Measurements from ENCODE around the gene COBL. TPM values are rescaled to one million over a fixed set of nuclear protein-coding genes. Genes with fewer than 3 reads are reported as not detected.

COBL gene
- total and polyA plus RNA-seq, 2 of the 4 experiments (the other 2 are of a cell fraction): under 0.01 TPM; not detected in 1

DNA sequence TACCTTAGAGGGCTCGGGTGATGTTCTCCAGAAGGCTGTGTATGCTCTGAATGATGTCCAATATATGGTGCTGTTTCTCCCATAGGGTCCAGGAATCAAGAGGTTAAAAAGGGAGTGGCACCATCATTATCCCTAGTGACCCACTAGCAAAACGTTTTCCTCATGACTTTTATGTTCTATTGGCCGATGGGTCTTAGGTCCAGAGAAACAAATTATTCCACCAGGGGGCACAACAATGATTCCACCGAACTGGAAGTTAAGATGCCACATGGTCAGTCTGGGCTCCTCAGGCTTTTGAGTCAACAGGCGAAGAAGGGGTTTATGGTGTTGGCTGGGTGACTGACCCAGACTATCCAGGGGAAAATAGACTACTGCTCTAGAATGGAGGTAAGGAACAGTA, 256.1 kb downstream of the COBL start:
- H3K4me2 ChIP-seq (ENCODE audit: low read depth, low read length): no peak overlapping the region
- H3K9ac ChIP-seq (ENCODE audit: low read depth, low read length): no peak overlapping the region
- no peak overlapping the region for H3K23ac ChIP-seq (ENCODE audit: low read depth, low read length)
- ATAC-seq (ENCODE audit: low read depth) (no peak), DNase-seq (no peak)
- H4K8ac ChIP-seq (ENCODE audit: low read depth in 2 of 2, low read length in 2 of 2): no peak overlapping the region
- BruUV-seq (replicated peaks): no TSS peak
- POLR2A ChIA-PET (ENCODE audit: unreplicated experiment): no interaction called here
- H2AK5ac ChIP-seq (ENCODE audit: low read depth, low read length): no peak overlapping the region
- H3K27ac ChIP-seq (ENCODE audit: insufficient read depth, low read length): no peak overlapping the region
- dilution Hi-C loops (cut with HindIII; ENCODE audit: low sequenced_read_pairs, unreplicated experiment) (no loop called here), intact Hi-C loops (cut with micrococcal nuclease) (loop anchor here (10.0 kb wide), 1 partner anchor 456 kb away; no protein-coding TSS in a partner anchor), in situ Hi-C loops (cut with MboI; ENCODE audit: low sequenced_read_pairs) (loop anchor here (25.0 kb wide), 1 partner anchor 273 kb away; the partner anchor contains the start of gene GRB10)
- H2BK20ac ChIP-seq (ENCODE audit: low read depth, low read length): no peak overlapping the region
- no peaks in the 10 kb centered on the region for H3K36me3 ChIP-seq (ENCODE audit: control insufficient read depth, insufficient read depth, low read length)
- H3K4me1 ChIP-seq (ENCODE audit: control insufficient read depth, insufficient read depth, low read length): no peaks in the 10 kb centered on the region
- peaks cover 19% of the 10 kb centered on the region; the same call in 1 of the 2 replicates for H3K27me3 ChIP-seq (ENCODE audit: control insufficient read depth, insufficient read depth, low read length)
- no peak overlapping the region for H3K4ac ChIP-seq (ENCODE audit: low read depth, low read length)
- H2BK120ac ChIP-seq (ENCODE audit: low read depth, low read length): no peak overlapping the region
- H3K18ac ChIP-seq (ENCODE audit: low read depth, low read length): no peak overlapping the region
- H2BK15ac ChIP-seq (ENCODE audit: low read depth, low read length): no peak overlapping the region
- H3K14ac ChIP-seq (replicated peaks; ENCODE audit: low read depth, low read length): no peak overlapping the region
- H4K91ac ChIP-seq (ENCODE audit: insufficient read depth, low read depth, low read length): no peak overlapping the region
- H4K20me1 ChIP-seq (ENCODE audit: insufficient read depth, low read length): no peaks in the 10 kb centered on the region
- no peaks in the 10 kb centered on the region for H3K9me1 ChIP-seq (ENCODE audit: insufficient read depth, low read length)
- H2AFZ ChIP-seq (replicated peaks; ENCODE audit: low read length, poor library complexity): no peak overlapping the region
- no peak for TF ChIP-seq SMC3 (IDR thresholded peaks at IDR 0.05; ENCODE audit: low read depth, low read length)
- TF ChIP-seq NFE2L2 (IDR thresholded peaks at IDR 0.05; ENCODE audit: low read depth, low read length): no peak
- no peak for TF ChIP-seq CEBPB (IDR thresholded peaks at IDR 0.05; ENCODE audit: low read depth, low read length)
- no peak overlapping the region for H2BK5ac ChIP-seq (ENCODE audit: low read depth, low read length, poor library complexity, severe bottlenecking)
- no peak overlapping the region for H2AK9ac ChIP-seq (replicated peaks; ENCODE audit: low read depth, low read length, poor library complexity)
- H4K5ac ChIP-seq (ENCODE audit: low read depth, low read length): no peak overlapping the region
- no peaks in the 10 kb centered on the region for H3K9me3 ChIP-seq (ENCODE audit: control insufficient read depth, insufficient read depth, low read length)
- WGBS, 2 experiments (ENCODE audit: extremely low coverage in 2 of 2, insufficient read length in 1 of 2): no CpG with 5 or more reads among the region's 5 CpGs
- H3K4me3 ChIP-seq (ENCODE audit: insufficient read depth, low read depth, low read length): no peak overlapping the region
- CTCF ChIA-PET: no interaction called here
- H3K79me1 ChIP-seq (ENCODE audit: low read depth in 1 of 2, low read length in 2 of 2): no peaks in the 10 kb centered on the region
- H3K56ac ChIP-seq (ENCODE audit: extremely low read depth, insufficient read depth, low read length): no peak overlapping the region

Measured in IMR-90 (cell line).